ENCODE measurements around the gene EVPLL.

DNA sequence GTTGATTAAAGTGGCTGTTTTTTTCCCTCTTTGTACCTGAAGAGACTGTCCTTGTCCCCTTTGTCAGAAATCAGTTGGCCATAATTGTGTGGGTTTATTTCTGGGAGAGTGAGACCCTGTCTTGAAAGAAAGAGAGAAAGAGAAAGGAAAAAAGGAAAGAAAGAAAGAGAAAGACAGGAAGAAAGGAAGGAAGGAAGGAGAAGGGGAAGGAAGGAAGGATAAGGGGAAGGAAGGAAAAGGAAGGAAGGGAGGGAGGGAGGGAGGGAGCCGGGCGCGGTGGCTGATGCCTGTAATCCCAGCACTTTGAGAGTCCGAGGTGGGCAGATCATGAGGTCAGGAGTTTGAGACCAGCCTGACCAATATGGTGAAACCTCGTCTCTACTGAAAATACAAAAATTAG lies 6.8 kb upstream of the EVPLL start:
- TF ChIP-seq, protein P1, sequence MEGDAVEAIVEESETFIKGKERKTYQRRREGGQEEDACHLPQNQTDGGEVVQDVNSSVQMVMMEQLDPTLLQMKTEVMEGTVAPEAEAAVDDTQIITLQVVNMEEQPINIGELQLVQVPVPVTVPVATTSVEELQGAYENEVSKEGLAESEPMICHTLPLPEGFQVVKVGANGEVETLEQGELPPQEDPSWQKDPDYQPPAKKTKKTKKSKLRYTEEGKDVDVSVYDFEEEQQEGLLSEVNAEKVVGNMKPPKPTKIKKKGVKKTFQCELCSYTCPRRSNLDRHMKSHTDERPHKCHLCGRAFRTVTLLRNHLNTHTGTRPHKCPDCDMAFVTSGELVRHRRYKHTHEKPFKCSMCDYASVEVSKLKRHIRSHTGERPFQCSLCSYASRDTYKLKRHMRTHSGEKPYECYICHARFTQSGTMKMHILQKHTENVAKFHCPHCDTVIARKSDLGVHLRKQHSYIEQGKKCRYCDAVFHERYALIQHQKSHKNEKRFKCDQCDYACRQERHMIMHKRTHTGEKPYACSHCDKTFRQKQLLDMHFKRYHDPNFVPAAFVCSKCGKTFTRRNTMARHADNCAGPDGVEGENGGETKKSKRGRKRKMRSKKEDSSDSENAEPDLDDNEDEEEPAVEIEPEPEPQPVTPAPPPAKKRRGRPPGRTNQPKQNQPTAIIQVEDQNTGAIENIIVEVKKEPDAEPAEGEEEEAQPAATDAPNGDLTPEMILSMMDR (IDR thresholded peaks at IDR 0.05 in 4 of 5, conservative IDR thresholded peaks at IDR 0.05 in 1 of 5) = no peak
- TF ChIP-seq POLR2A (IDR thresholded peaks at IDR 0.05) = no peak

Measured in gastrocnemius medialis (tissue), 4 donors.